Muscle layer of colon (tissue), 2 donors: Measurements from ENCODE around the gene KDM2B.
"Not testable (repeated sequence)": the region's sequence is repeated elsewhere in the genome, so short reads cannot be mapped to it uniquely, and the experiment has no call there.

Experiments
- H3K27ac ChIP-seq: one replicate; pipeline ENCODE4 v1.7.0; 2013; ENCODE audit warnings: low read depth, mild to moderate bottlenecking, low read length, moderate library complexity
- H3K27me3 ChIP-seq, 2 donors: one replicate each; pipeline ENCODE4 v1.7.0; 2013; ENCODE audit warnings: low read length in 2 of 2, mild to moderate bottlenecking in 2 of 2; ENCODE audit not compliant: insufficient read depth in 2 of 2, control insufficient read depth in 1 of 2
- H3K36me3 ChIP-seq: one replicate; pipeline ENCODE4 v1.7.0; 2013; ENCODE audit warnings: mild to moderate bottlenecking, low read length; ENCODE audit not compliant: insufficient read depth
- H3K4me1 ChIP-seq: one replicate; pipeline ENCODE4 v1.7.0; 2013; ENCODE audit warnings: mild to moderate bottlenecking, low read length; ENCODE audit not compliant: insufficient read depth
- H3K4me3 ChIP-seq, 2 donors: one replicate each; pipeline ENCODE4 v1.7.0; 2013; ENCODE audit warnings: low read length in 2 of 2, low read depth in 1 of 2, mild to moderate bottlenecking in 1 of 2, moderate library complexity in 1 of 2
- H3K9ac ChIP-seq: one replicate; pipeline ENCODE4 v1.7.0; 2013; ENCODE audit warnings: low read length
- H3K9me3 ChIP-seq: one replicate; pipeline ENCODE4 v1.7.0; 2013; ENCODE audit warnings: mild to moderate bottlenecking, low read length
- donor health status: abdominal sarcoma.
- donor health status: Adenocarcinoma of cecum.

KDM2B gene

GRCh38 chr12:121484564-121484963, 96.3 kb downstream of the KDM2B start:
- H3K27ac ChIP-seq, H3K27me3 ChIP-seq, H3K36me3 ChIP-seq, H3K9me3 ChIP-seq, H3K4me3 ChIP-seq, H3K4me1 ChIP-seq, H3K9ac ChIP-seq: not testable (repeated sequence)

GRCh38 chr12:121483949-121484348, 96.9 kb downstream of the KDM2B start:
- Histone ChIP-seq H3K27ac (no peak overlapping the region), H3K36me3 (no peaks in the 10 kb centered on the region), H3K27me3 (no peaks in the 10 kb centered on the region), H3K9me3 (no peaks in the 10 kb centered on the region), H3K9ac (no peak overlapping the region), H3K4me1 (no peaks in the 10 kb centered on the region), H3K4me3 (no peak overlapping the region)

- no peaks in the 10 kb centered on the region for H3K9me3 ChIP-seq
- H3K9ac ChIP-seq, result no peak overlapping the region
- no peaks in the 10 kb centered on the region for H3K36me3 ChIP-seq
- H3K4me3 ChIP-seq, result no peak overlapping the region
- no peaks in the 10 kb centered on the region for H3K4me1 ChIP-seq
- no peak overlapping the region for H3K27ac ChIP-seq
- no peaks in the 10 kb centered on the region for H3K27me3 ChIP-seq
These were observed 104.3 kb downstream of the KDM2B start for GRCh38 chr12:121476477-121476876.

GRCh38 chr12:121475279-121475678, 105.5 kb downstream of the KDM2B start:
- no peaks in the 10 kb centered on the region for H3K9me3 ChIP-seq
- H3K9ac ChIP-seq, result no peak overlapping the region
- no peaks in the 10 kb centered on the region for H3K4me1 ChIP-seq
- H3K27me3 ChIP-seq, result no peaks in the 10 kb centered on the region
- H3K27ac ChIP-seq, result no peak overlapping the region
- no peak overlapping the region for H3K4me3 ChIP-seq
- no peaks in the 10 kb centered on the region for H3K36me3 ChIP-seq

GRCh38 chr12:121472150-121472905, 108.5 kb downstream of the KDM2B start:
- Histone ChIP-seq H3K9me3 (no peaks in the 10 kb centered on the region), H3K4me1 (no peaks in the 10 kb centered on the region), H3K27ac (no peak overlapping the region), H3K9ac (no peak overlapping the region), H3K27me3 (no peaks in the 10 kb centered on the region), H3K36me3 (no peaks in the 10 kb centered on the region), H3K4me3 (no peak overlapping the region)

- H3K36me3 ChIP-seq, result no peaks in the 10 kb centered on the region
- no peak overlapping the region for H3K27ac ChIP-seq
- H3K4me3 ChIP-seq, result no peak overlapping the region
- no peak overlapping the region for H3K9ac ChIP-seq
- peaks cover 5% of the 10 kb centered on the region for H3K4me1 ChIP-seq
- H3K9me3 ChIP-seq, result no peaks in the 10 kb centered on the region
- no peaks in the 10 kb centered on the region for H3K27me3 ChIP-seq
These were observed 110.1 kb downstream of the KDM2B start for GRCh38 chr12:121470751-121471150.

GRCh38 chr12:121468499-121468801, 112.4 kb downstream of the KDM2B start:
- no peak overlapping the region for H3K4me3 ChIP-seq

GRCh38 chr12:121467638-121468498, 113.0 kb downstream of the KDM2B start:
- no peak overlapping the region for H3K9ac ChIP-seq

More at GRCh38 chr12:121468499-121468801, 112.4 kb downstream of the KDM2B start:
- no peak overlapping the region for H3K27ac ChIP-seq
- H3K9me3 ChIP-seq, result no peaks in the 10 kb centered on the region
- H3K36me3 ChIP-seq, result no peaks in the 10 kb centered on the region
- H3K4me1 ChIP-seq, result peaks cover 7% of the 10 kb centered on the region
- H3K9ac ChIP-seq, result no peak overlapping the region
- no peaks in the 10 kb centered on the region for H3K27me3 ChIP-seq

GRCh38 chr12:121466794-121467637, 113.8 kb downstream of the KDM2B start:
- H3K36me3 ChIP-seq, result no peaks in the 10 kb centered on the region
- peak overlapping the region in 1 of 2 donors; percentile 57 for H3K4me3 ChIP-seq
- H3K27me3 ChIP-seq, result no peaks in the 10 kb centered on the region
- peaks cover 7% of the 10 kb centered on the region for H3K4me1 ChIP-seq
- H3K9me3 ChIP-seq, result no peaks in the 10 kb centered on the region
- peak overlapping the region; percentile 52 for H3K27ac ChIP-seq
- H3K9ac ChIP-seq, result no peak overlapping the region

More at GRCh38 chr12:121467638-121468498, 113.0 kb downstream of the KDM2B start:
- Histone ChIP-seq H3K27ac (no peak overlapping the region), H3K27me3 (no peaks in the 10 kb centered on the region), H3K4me1 (peaks cover 7% of the 10 kb centered on the region), H3K4me3 (peak overlapping the region; percentile 17 to 23), H3K9me3 (no peaks in the 10 kb centered on the region), H3K36me3 (no peaks in the 10 kb centered on the region)

- Histone ChIP-seq H3K36me3 (no peaks in the 10 kb centered on the region), H3K27me3 (no peaks in the 10 kb centered on the region), H3K9ac (peak overlapping the region; percentile 18), H3K4me3 (peak overlapping the region; percentile 14 to 65), H3K4me1 (peaks cover 7% of the 10 kb centered on the region), H3K27ac (no peak overlapping the region), H3K9me3 (no peaks in the 10 kb centered on the region)
These were observed 114.7 kb downstream of the KDM2B start for GRCh38 chr12:121465921-121466793.
